Measurements from ENCODE around the gene RBM38.

GRCh38 chr20:57401565-57401918 lies 10.3 kb downstream of the RBM38 start:
- TF ChIP-seq CTCF (conservative IDR thresholded peaks at IDR 0.05; ENCODE audit: low read depth, low read length) (no peak), EZH2phosphoT487 (IDR thresholded peaks at IDR 0.05; ENCODE audit: borderline replicate concordance, low read length) (no peak), EZH2 (IDR thresholded peaks at IDR 0.05; ENCODE audit: low read length, unreplicated experiment) (no peak)

Measured in PC-3 (cell line).